Stimulated activated CD8-positive, alpha-beta memory T cell treated with anti-CD3 and anti-CD28 coated beads, Interleukin-4, amount 100 ng/mL, for 4 hours (primary cell): ENCODE data around the gene CEMIP2.
"Not testable (repeated sequence)": the region's sequence is repeated elsewhere in the genome, so short reads cannot be mapped to it uniquely, and the experiment has no call there.

ENCODE experiments used
- DNase-seq, 2 donors: peaks; one replicate each; pipeline ENCODE4 v3.0.0-alpha.2; 2020; ENCODE audit warnings: low read depth in 2 of 2, low spot score in 1 of 2

CEMIP2 gene

DNA sequence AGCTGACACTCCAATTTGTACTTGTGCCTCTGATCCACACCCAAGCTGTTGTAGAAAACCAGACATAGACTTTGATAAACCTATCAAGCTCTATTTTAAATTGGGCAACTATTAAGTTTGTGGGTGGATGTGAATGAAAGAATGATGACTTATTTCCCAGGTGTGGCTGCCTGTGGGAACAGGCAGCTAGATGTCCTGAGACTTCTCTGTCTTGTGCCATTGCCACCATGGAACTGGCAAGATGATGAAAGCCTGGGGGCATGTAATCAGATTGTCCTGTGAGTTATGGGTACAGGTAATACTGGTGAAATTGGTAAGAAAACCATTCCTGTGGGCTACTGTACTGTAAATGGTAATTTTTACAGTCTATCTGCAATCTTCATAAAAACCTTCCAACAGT, 57.5 kb downstream of the CEMIP2 start:
- DNase-seq = no peak

DNA sequence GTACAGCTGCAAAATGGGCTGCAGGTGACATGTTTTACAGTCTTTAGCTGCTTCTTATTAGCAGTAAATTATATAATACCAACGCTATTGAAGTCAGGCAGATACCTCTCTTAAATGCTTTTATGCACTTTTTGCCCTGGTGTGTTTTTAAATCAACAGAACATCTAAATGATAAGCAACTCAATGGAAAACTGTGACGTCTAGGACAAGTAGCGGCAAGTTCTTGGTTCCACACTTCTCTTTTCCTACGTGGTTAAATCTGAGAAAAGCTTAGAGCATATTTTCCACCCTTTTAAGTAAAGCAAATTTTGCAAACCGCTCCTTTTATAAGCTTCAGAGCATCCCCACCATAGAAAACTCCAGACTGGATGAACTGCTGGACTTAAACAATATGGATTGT, 58.1 kb downstream of the CEMIP2 start:
- DNase-seq = no peak

- no peak for DNase-seq
Measured at GRCh38 chr9:71709384-71709783, 58.9 kb downstream of the CEMIP2 start.

- DNase-seq = no peak
Measured at GRCh38 chr9:71706176-71706575, 62.1 kb downstream of the CEMIP2 start.

GRCh38 chr9:71704796-71705195, 63.5 kb downstream of the CEMIP2 start:
- DNase-seq = no peak

GRCh38 chr9:71703172-71703872, 65.0 kb downstream of the CEMIP2 start:
- DNase-seq = no peak

DNA sequence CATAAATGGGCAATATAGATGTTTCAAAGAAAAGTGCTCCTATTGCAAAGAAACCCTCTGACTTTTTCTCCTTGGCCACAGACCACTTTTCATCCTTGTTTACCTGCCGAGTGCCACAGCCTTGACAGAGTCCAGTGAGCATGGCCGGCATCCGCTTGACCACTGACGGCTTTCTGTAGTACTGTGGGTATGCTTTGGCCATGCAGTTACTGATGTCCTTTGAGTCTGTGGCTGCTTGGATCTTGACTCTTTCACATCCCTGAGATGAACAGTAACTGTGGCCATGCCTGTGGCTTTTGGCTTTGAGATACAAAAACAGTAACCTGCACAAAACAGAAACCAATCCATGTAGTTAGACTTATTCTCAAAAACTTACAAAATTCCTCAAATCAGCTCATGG, 70.4 kb downstream of the CEMIP2 start:
- no peak for DNase-seq

DNA sequence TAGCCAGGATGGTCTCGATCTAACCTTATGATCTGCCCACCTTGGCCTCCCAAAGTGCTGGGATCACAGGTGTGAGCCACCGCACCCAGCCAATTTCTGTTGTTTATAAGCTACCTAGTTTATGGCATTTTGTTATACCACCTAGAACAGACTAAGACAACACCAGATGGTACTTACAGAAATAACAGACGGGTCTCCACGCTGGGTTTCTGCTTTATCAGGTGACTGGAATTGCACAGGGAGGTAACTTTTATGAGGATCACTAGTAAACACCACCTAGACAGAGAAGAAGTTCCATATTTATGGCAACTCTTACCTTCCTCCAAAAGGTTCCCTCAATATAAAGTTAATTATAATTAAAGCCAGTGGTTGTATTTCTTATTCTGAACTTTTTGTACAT, 74.0 kb downstream of the CEMIP2 start:
- no peak for DNase-seq

DNA sequence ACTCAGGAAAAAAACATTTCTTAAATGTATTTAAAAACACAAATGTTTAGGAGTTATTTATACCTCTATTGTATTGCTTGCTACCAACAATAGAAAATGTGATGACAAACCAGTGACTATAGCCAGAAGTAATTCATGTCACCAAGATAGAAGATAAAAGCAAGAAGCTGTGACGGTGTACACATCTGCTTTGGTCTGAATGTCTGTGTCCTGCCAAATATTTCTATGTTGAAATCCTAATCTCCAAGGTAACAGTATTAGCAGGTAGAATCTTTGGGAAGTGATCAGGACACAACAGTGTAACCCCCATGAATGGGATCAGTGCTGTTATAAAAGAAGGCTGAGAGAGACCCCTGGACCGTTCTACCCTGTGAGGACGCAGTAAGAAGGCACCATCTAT, 74.7 kb downstream of the CEMIP2 start:
- DNase-seq = no peak

DNA sequence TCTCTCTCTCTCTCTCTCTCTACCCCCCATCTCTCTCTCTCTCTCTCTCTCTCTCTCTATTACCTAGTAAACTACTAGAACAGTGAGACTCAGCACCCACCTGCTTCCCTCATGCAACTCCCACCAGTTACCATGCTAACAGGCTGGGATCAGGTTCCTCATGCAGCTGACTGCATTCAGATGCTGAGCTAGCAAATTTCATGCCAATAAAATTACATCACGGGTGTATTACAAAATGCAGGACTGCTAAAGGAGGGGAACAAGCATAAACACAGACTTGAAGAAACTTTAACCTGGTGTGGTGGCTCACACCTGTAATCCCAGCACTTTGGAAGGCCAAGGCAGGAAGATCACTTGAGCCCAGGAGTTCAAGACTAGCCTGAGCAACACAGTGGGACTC, 76.0 kb downstream of the CEMIP2 start:
- DNase-seq = no peak

GRCh38 chr9:71691576-71691975, 76.7 kb downstream of the CEMIP2 start:
- DNase-seq = not testable (repeated sequence)

GRCh38 chr9:71690689-71691435, 77.5 kb downstream of the CEMIP2 start:
- DNase-seq = no peak

- DNase-seq = no peak
Measured at GRCh38 chr9:71690063-71690688, 78.1 kb downstream of the CEMIP2 start.

DNA sequence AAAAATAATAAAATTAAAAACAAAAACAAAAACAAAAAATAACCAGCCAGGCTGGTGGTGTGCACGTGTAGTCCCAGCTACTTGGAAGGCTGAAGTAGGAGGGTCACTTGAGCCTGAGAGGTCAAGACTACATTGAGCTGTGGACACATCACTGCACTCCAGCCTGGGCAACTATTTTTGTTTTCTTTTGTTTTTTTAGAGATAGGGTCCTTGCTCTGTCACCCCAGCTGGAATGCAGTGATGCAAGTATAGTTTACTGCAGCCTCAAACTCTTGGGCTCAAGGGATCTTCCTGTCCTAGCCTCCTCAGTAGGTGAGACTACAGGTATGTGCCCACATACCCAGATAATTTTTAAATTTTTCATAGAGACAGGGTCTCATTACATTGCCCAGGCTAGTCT, 80.6 kb downstream of the CEMIP2 start:
- DNase-seq = no peak

DNA sequence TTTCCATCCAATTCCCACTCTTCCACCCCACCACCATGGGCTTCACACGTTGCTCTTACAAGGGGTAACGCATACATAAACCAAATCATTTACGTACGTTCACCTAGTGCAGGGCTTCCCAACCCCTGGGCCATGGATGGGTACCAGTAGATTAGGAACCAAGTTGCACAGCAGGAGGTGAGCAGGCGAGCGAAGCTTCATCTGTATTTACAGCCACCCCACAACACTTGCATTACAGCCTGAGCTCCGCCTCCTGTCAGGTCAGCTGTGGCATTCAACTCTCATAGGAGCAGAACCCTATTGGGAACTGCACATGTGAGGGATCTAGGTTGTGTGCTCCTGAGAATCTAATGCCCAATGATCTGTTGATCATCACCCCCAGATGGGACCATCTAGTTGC, 82.3 kb downstream of the CEMIP2 start:
- DNase-seq = no peak

DNA sequence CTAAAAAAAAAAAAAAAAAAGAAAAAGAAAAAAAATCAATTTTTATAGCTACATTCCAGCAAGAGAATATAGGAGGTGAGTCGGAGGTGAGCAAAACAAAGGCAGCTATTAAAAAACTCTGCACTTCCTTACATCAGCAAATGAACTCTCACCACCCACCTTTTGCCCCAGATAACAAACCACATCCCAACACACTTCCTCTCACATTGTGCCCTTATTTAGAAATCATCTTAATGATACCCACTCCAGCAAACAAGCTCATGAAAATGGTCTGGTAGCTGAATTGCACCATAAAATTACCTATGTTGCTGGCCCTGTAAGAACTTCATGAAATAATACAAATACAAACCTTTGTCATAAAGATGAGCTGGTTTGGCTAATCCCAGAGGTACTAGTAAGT, 82.9 kb downstream of the CEMIP2 start:
- no peak for DNase-seq

DNA sequence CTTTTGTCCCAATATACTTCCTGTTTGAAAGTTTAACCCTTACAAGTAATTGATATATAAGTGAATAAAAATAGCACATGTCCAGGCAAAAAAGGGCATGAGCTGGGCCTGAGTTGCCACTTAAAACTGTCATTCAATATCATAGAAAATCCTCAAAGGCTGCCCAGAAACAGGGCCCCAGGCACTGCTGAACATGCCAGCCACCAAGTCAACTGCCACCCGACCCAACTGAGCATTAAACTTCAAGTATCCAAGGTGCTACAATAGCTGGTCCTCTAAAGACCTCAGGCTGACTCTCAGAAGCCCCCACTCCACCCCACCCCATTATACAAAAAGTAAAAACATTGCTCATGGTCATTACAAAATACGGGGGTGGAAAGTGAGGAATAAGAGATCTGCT, 83.7 kb downstream of the CEMIP2 start:
- DNase-seq = no peak

DNA sequence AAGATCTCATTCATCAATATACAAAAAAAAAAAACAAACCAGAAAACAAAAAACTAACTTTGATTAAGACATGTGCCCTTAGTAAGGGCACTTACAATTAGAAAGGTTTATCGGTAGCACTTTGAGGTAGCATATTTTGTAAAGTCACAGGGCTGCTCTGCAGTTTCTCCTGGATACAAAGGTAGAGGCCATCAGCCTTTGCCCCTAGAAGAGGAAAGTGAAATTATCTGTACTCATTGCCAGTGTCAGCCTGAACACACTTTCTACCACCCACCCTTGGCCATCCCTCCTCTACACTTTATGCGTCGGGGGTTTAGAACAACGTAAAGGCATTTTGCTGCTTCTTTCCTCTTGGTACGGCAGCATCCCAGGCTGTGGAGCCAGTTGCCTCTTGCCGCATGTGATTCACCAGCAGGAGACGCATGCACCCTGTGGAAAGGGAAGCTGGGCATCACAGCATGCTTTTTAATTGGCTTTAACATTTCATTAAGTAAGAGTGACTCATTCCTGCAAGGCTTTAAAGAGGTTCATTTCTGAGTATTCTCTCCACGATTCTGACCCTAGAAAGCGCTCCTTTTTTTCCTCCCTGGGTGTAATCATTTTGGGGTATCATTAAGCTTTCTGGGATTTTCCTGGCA, 84.6 kb downstream of the CEMIP2 start:
- DNase-seq = no peak

DNA sequence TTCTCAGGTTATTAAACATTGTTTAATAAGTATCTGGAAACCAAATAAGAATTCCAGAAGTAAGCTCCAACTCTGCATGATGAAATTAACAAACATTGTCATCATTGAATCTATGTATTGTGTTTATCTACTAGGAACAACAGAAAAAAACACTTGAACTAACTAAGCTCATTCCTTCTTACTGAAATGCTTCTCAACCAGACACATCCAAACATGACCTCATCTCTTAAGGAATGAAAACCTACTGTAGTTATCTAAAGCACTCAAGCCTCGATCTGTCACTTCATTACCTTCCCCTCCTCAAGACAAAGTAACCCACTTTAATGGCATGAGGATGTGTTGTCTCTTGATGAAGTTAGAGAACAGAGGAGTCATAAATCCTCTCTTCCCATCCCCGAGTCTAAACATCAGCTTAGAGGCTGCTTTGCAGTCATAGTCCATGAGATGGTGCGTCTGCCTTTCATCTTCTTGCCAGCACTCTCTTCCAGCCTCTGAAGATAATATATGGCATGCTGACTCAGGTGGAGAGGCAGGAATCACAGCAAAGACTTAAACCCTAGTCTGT, 86.5 kb downstream of the CEMIP2 start:
- DNase-seq = no peak

DNA sequence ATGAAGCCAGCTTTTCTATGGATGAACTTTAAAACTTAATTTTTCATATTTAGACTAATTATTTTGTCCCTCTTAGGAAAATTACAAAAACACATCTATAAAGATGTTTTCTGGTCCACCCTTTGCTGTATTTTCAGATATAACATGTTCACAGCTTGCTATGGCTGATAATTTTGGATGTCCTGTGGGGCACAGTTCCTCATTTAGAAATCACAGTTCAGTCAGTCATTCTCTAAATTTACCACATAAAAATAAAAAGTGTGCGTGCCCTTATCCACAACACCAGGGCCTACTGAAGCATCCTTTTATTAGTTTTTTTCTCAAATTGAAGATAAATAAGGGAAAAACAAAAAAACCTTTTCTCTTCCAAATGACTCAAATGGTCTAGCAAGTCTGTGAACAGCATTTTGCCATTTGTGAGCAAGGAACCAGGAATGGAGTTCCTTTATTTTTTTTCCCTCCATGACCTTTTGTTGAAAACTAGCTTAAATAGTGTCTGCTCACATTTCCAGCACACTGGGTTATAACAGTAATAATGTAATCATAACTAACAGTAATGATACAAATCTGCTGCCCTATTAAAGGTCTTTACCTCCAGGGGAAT, 87.1 kb downstream of the CEMIP2 start:
- no peak for DNase-seq
